ENCODE results near the gene TAF10. TPM values are rescaled to one million over a fixed set of nuclear protein-coding genes. Genes with fewer than 3 reads are reported as not detected.

Gene TAF10
- total RNA-seq, 1 donor from 2014 or later = 45.7 TPM

GRCh38 chr11:6583584-6583983 lies 28.4 kb downstream of the TAF10 start:
- no peak for DNase-seq (ENCODE audit: low read depth, low spot score)

DNA sequence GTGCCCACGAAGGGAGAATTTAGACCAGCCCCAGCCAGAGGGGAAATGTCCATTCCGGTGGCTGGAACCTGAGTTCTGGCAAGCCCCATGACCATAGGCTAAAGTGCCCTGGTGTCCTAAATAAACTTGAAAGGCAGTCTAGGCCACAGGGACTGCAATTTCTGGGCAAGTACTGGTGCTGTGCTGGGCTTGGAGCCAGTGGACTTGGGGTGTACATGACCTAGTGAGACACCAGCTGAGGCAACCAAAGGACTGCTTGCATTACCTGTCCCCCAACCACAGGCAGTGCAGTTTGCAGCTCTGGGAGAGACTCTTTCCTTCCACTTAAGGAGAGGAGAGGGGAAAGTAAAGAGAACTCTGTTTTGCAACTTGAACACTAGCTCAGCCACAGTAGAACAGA lies 32.3 kb downstream of the TAF10 start:
- no peak for DNase-seq (ENCODE audit: low read depth, low spot score)

DNA sequence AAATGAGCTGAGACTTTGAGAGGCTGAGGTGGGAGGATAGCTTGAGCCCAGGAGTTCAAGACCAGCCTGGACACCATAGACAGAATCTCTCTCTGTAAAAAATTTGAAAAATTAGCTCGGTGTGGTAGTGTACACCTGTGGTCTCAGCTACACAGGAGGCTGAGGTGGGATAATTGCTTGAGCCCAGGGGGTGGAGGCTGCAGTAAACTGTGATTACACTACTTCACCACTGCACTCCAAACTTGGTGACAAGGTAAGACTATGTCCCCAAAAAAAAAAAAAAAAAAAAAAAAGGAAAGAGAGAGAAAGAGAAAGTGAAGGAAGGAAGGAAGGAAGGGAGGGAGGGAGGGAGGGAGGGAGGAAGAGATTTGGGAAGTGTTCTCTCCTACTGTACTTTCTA lies 33.9 kb downstream of the TAF10 start:
- DNase-seq (ENCODE audit: low read depth, low spot score) = no peak

DNA sequence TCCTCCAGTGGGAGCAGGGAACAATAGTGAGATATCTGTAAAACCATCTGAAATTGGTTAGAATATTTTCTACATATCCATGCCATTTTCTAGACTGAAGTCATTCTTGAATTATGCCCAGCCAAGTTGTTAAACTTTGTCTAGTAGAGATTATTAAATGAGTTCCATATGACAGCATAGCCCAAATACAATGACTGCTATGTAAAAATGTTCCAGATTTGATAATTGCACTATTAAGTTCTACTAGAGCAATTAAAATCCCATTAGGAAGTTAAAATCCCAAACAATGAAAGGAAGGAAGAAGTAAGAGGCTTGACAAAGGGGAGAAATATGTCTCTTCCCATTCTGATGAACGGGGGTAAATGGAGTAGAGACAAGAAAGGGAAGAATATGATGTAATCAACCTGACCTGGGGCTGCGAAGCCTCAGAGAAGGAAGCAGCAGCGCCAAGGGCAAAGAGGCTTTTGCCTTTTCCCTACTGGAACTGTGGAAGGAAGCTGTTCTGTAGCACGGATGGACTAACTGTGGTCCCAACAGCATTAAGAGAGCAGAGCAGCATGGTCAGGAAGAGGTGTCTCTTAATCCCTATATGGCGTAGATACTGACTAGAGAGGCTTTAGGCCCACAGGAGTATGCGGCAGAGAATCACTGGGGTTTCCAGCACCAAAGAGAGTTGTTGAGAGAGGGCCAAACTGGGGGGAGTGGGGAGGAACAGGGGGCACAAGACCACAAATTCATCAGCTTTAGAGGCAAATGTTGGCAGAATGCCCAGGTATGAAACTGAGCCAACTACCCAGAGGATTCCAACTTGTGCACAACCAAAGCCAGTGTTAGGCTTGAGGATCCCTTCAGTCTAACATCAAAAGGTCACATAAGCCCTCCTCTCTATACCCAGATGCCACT lies 35.3 kb downstream of the TAF10 start:
- peak; percentile 39 for DNase-seq (ENCODE audit: low read depth, low spot score)

GRCh38 chr11:6574816-6575715 lies 37.0 kb downstream of the TAF10 start:
- DNase-seq (ENCODE audit: low read depth, low spot score) = no peak

DNA sequence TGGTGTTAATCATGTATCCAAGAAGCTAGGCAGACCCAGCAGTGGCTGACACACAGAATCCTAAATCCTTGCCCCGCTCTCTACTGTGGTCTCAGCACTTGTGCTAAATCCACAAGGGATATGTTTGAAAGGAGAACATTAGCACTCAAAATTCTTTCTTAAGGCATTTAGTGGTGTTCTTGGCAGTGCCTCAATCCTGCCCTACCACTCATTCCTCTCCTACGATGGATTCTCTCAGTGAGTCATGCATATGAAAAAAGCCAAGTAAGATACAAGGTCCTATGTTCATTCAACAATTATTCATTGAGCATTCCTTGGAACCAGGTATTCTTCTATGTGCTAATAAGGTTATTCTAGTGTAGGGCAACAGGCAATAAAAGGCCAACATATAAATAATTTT lies 39.8 kb downstream of the TAF10 start:
- DNase-seq (ENCODE audit: low read depth, low spot score) = no peak

DNA sequence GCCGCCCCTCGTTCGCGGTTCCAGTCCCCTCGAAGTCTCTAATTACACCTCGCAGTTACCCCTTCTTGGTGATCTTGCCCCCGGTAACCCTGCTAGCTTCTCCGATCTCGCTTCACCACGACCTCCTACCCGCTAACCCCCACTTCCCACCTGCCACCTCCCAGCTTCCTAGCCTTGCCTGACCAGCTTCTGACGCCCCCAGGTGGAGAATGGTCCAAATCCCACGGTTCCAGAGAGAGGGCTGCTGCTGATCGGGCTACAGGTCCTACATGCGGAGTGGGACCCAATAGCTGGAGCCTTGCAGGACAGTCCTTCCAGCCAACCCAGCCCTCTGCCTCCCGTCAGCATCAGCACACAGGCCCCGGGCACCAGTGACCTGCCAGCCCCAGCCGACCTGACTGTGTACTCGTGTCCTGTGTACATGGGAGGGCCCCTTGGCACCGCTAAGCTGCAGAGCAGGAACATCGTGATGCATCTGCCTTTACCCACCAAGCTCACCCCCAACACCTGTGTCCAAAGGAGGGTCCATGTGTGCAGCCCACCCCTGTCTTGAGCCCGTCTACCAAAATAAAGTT lies 40.5 kb downstream of the TAF10 start:
- DNase-seq (ENCODE audit: low read depth, low spot score) = no peak

- no peak for DNase-seq (ENCODE audit: low read depth, low spot score)
Observed at GRCh38 chr11:6570691-6571427, 41.2 kb downstream of the TAF10 start.

DNA sequence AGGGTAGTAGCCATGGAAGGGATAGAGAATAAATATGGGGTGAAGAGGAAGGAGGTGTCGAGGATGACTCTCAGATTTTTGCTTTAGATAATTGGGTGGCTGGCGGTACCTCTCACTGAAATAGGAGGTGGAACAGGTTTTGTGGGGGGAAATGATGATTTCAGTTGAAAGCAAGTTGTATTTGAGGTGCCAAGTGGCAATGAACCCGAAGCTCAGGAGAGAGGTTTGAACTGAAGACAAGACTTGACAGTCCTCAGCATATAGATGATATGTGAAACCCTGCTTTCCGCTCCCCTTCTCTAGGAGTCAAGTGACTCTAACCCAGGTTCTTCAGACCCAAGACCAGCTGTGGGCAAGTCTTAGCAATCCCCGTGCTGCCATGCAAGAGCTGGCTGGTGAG lies 42.3 kb downstream of the TAF10 start:
- no peak for DNase-seq (ENCODE audit: low read depth, low spot score)

GRCh38 chr11:6568191-6568918 lies 43.7 kb downstream of the TAF10 start:
- peak; percentile 11 for DNase-seq (ENCODE audit: low read depth, low spot score)

DNA sequence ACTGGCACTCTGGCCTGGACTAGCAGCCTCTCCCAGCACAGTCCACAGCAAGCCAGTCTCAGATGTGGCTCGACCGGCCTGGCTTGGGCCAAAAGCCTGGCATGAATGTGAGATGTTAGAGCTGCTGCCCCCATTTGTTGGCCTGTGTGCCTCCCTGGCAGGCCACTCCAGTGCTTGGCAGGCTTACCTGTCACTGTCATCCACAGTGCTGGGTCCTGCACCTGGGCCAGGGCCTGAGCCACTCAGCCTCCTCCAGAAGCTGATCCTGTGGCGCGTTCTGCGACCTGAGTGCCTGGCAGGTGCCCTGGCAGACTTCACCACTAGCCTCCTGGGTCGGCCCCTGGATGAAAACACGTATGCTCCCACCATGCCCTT lies 44.7 kb downstream of the TAF10 start:
- no peak for DNase-seq (ENCODE audit: low read depth, low spot score)

DNA sequence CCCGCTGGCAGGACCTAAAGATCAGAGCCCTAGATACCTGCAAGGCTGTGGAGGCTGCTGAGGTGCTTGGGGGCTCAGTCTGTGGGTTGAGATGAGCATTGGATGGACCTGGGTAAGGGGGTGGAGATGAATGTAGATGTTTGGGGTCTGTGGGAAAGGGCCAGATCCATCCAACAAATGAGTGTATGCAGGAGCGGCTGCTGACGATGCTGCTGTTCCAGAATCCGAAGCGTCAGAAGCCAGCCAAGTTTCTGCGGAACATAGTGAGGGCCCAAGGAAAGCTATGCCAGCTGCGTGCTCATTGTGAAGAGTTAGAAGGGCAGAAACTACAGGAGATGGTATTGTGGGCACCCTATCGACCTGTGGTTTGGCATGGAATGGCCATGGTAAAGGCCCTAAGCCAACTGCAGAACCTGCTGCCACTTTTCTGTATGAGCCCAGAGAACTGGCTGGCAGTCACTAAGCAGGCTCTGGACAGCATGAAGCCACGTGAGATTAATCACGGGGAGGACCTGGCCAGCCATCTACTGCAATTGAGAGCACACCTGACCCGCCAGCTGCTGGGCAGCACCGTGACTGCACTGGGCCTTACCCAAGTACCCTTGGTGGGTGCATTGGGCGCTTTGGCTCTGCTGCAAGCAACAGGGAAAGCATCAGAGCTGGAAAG lies 45.2 kb downstream of the TAF10 start:
- no peak for DNase-seq (ENCODE audit: low read depth, low spot score)

DNA sequence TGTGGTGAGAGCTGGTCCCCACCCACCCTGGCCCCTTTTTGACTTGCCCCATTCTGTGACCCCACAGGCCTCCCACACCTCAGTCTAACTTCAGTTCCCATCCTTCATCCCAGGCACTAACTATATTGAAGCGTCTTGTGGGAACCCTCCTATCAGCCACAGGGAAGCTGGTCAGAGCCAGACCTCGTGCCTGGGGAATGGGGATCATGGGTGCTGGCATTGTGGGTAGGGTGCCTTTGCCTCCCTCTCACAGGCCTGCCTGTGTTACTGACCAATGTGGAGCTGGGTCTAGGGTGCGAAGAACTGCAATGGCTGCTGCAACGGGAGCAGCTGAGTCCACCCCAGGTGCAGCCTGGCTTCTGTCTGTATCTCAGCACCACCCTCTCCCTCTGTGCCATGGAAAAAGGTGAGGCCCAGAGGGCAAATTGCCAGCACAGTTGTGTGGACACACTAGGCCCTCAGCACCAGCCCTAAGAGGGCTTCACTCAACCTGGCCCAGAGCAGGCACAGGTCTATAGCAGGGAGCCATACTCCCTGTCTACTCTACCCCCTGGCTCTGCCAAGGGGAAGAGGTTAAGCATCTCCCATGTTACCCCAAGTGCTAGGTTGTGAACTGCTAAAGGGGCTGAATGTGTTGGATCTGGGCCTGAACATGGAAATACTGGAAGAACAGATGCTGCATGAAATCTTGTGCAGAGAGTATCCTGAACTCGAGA lies 45.9 kb downstream of the TAF10 start:
- DNase-seq (ENCODE audit: low read depth, low spot score) = no peak

- DNase-seq (ENCODE audit: low read depth, low spot score) = no peak
Observed at GRCh38 chr11:6565325-6565724, 46.7 kb downstream of the TAF10 start.

DNA sequence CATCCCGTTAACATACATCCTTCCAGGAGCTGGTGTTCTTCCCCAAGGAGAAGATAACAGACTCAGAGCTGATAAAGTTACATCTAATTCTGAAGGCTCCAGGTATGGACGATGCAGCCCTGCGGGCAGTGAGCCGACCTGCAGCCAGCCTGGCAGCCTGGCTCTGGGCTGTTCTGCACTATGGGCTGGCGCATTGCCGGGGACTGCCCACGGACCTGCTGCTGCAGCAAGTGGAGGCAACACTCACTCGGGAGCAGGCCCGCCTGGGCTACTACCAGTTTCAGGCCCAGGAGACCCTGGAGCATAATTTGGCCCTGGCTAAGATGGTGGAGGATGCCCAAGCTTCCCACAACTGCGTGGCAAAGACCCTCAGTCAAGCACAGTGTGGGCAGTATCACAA lies 48.3 kb downstream of the TAF10 start:
- DNase-seq (ENCODE audit: low read depth, low spot score) = no peak

- DNase-seq (ENCODE audit: low read depth, low spot score) = no peak
Observed at GRCh38 chr11:6563121-6563619, 48.8 kb downstream of the TAF10 start.

DNA sequence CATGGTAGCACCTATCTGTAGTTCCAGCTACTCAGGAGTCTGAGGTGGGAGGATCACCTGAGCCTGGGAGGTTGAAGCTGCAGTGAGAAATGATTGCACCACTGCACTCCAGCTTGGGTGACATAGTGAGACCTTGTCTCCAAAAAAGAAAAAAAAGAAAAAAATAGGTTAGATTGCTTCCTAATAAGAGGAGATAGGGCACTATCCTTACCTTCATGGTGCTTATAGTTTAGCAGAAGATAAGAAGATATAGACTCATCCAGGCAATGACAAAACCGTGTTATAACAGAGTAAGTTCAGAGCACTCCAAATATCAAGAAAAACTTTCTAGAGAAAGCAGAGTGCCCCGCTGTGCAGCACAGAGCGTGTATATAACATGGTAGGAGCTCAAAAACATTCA lies 50.7 kb downstream of the TAF10 start:
- no peak for DNase-seq (ENCODE audit: low read depth, low spot score)

Measured in pulmonary artery endothelial cell (primary cell).